HCT116 (cell line): ENCODE results near the gene KRTAP10-1. TPM values are rescaled to one million over a fixed set of nuclear protein-coding genes. Genes with fewer than 3 reads are reported as not detected.
A peak's percentile ranks its signal among the peaks of the same experiment; 100 is the strongest.
"Not testable (repeated sequence)": the region's sequence is repeated elsewhere in the genome, so short reads cannot be mapped to it uniquely, and the experiment has no call there.

Source experiments
- ATAC-seq: fragments of 200-7000 bp; cut with Tn5 transposase; 2 replicates; pipeline ENCODE4 v1.9.1; 2020; ENCODE audit warnings: mild to moderate bottlenecking, moderate library complexity
- BruUV-seq: library from RNA; stranded (reverse); fragments of 400-500 nt; replicated peaks from 2 replicates; lab custom pipeline; 2021; lab: Mats Ljungman, UMichigan
- CTCF ChIA-PET: fragments of 300-600 bp; sonication (Branson Sonifier 250); formaldehyde crosslinking; loops from one replicate; lab custom pipeline; 2021; ENCODE audit warnings: antibody characterized with exemption; lab: Charles Lee
- POLR2A ChIA-PET: fragments of 300-600, 350-600 bp; sonication (Branson Sonifier 250); formaldehyde crosslinking; loops from one replicate; lab custom pipeline; 2021; ENCODE audit warnings: antibody characterized with exemption; lab: Charles Lee
- RAD21 ChIA-PET, 2 experiments: fragments of 300-600 bp; sonication (Branson Sonifier 250); formaldehyde crosslinking; loops; one replicate each; lab custom pipeline; 2023; ENCODE audit warnings: low total read pairs in 2 of 2; ENCODE audit not compliant: uncharacterized antibody in 2 of 2, unreplicated experiment in 2 of 2, low non-redundant PET in 1 of 2; lab: Charles Lee
- DNase-seq: peaks from one replicate; pipeline ENCODE4 v3.0.0-alpha.2; 2010; ENCODE audit warnings: low read depth, low spot score
- H2AFZ ChIP-seq: fragments of 200-600 bp; shearing (Covaris generic), sonication (generic); 2 replicates; pipeline ENCODE4 v1.6.1; 2017; ENCODE audit warnings: low read depth, mixed run types, mixed read lengths, antibody characterized with exemption, low read length; ENCODE audit not compliant: poor library complexity, severe bottlenecking
- H3K27ac ChIP-seq: 2 replicates; pipeline ENCODE4 v1.5.1; 2012; ENCODE audit warnings: low read depth, low read length
- H3K27me3 ChIP-seq: fragments of 200-600 bp; sonication (generic); 2 replicates; pipeline ENCODE4 v1.6.1; 2016; ENCODE audit warnings: mixed run types, low read length, mixed read lengths; ENCODE audit not compliant: insufficient read depth
- H3K36me3 ChIP-seq, 2 experiments: fragments of 200-500 bp in 1 of 2; fragments of 200-600 bp in 1 of 2; sonication (Bioruptor generic) in 1 of 2; sonication (generic) in 1 of 2; 2 replicates each; pipeline versions ENCODE4 v1.5.1 to v1.6.1; 2014 to 2016; ENCODE audit warnings: low read length in 2 of 2, inconsistent platforms in 1 of 2, mixed read lengths in 1 of 2, mixed run types in 1 of 2; ENCODE audit not compliant: insufficient read depth in 2 of 2, control insufficient read depth in 1 of 2
- H3K4me1 ChIP-seq, 2 experiments: fragments of 200-600 bp in 1 of 2; sonication (generic) in 1 of 2; 2 replicates each; pipeline versions ENCODE4 v1.5.1 to v1.6.1; 2012 to 2017; ENCODE audit warnings: low read length in 2 of 2, inconsistent platforms in 1 of 2, mild to moderate bottlenecking in 1 of 2, mixed read lengths in 1 of 2, mixed run types in 1 of 2, moderate library complexity in 1 of 2; ENCODE audit not compliant: insufficient read depth in 2 of 2, control insufficient read depth in 1 of 2
- H3K4me2 ChIP-seq: fragments of 200-600 bp; sonication (generic); 2 replicates; pipeline ENCODE4 v1.6.1; 2017; ENCODE audit warnings: mixed run types, low read length, mixed read lengths
- H3K4me3 ChIP-seq, 2 experiments: fragments of 200-600 bp in 1 of 2; sonication (generic) in 1 of 2; replicated peaks in 1 of 2; 2 replicates each; pipeline ENCODE4 v1.5.1; 2011 to 2016; ENCODE audit warnings: low read length in 2 of 2, control low read depth in 1 of 2, low read depth in 1 of 2, mild to moderate bottlenecking in 1 of 2, mixed read lengths in 1 of 2, mixed run types in 1 of 2
- H3K79me2 ChIP-seq: fragments of 200-600 bp; sonication (generic); 2 replicates; pipeline ENCODE4 v1.6.1; 2017; ENCODE audit warnings: mild to moderate bottlenecking, mixed run types, low read length, moderate library complexity, mixed read lengths; ENCODE audit not compliant: insufficient read depth
- H3K9ac ChIP-seq: fragments of 200-600 bp; sonication (generic); 2 replicates; pipeline ENCODE4 v1.6.1; 2016; ENCODE audit warnings: low read length, mixed read lengths
- H3K9me2 ChIP-seq: fragments of 200-600 bp; sonication (generic), shearing (Covaris generic); 2 replicates; pipeline ENCODE4 v1.6.1; 2017; ENCODE audit warnings: mixed run types, mild to moderate bottlenecking, moderate library complexity; ENCODE audit not compliant: insufficient read depth
- H3K9me3 ChIP-seq, 2 experiments: fragments of 200-500 bp in 1 of 2; fragments of 200-600 bp in 1 of 2; sonication (Bioruptor generic) in 1 of 2; sonication (generic) in 1 of 2; 2 replicates each; pipeline ENCODE4 v1.6.1; 2014 to 2017; ENCODE audit warnings: low read length in 2 of 2, mixed read lengths in 2 of 2, inconsistent platforms in 1 of 2, low read depth in 1 of 2, mild to moderate bottlenecking in 1 of 2, mixed run types in 1 of 2, moderate library complexity in 1 of 2; ENCODE audit not compliant: control insufficient read depth in 1 of 2, insufficient read depth in 1 of 2
- H4K20me1 ChIP-seq: fragments of 200-600 bp; sonication (generic), shearing (Covaris generic); 2 replicates; pipeline ENCODE4 v1.6.1; 2017; ENCODE audit warnings: mixed run types, mild to moderate bottlenecking, moderate library complexity; ENCODE audit not compliant: insufficient read depth
- ATF3 ChIP-seq: IDR thresholded peaks from 2 replicates; pipeline ENCODE4 v1.6.1; 2012
- CBX3 ChIP-seq: IDR thresholded peaks from 2 replicates; pipeline ENCODE4 v1.6.1; 2012; ENCODE audit warnings: low read depth
- ELF1 ChIP-seq: IDR thresholded peaks from 2 replicates; pipeline ENCODE4 v1.6.1; 2012; ENCODE audit warnings: low read depth, borderline replicate concordance
- EZH2 ChIP-seq: fragments of 200-600 bp; sonication (generic); IDR thresholded peaks from 2 replicates; pipeline ENCODE4 v1.6.1; 2017; ENCODE audit warnings: antibody characterized with exemption, mixed run types
- MAX ChIP-seq: IDR thresholded peaks from 2 replicates; pipeline ENCODE4 v1.6.1; 2012
- POLR2A ChIP-seq: IDR thresholded peaks from 2 replicates; pipeline ENCODE4 v1.7.0; 2011; ENCODE audit warnings: borderline replicate concordance; ENCODE audit not compliant: insufficient read depth, insufficient read length; ENCODE audit errors: extremely low read depth
- SP1 ChIP-seq: IDR thresholded peaks from 2 replicates; pipeline ENCODE4 v1.6.1; 2012; ENCODE audit warnings: low read depth
- SRF ChIP-seq: IDR thresholded peaks from 2 replicates; pipeline ENCODE4 v1.6.1; 2012; ENCODE audit warnings: low read depth
- YY1 ChIP-seq: IDR thresholded peaks from 2 replicates; pipeline ENCODE4 v1.6.1; 2011; ENCODE audit warnings: low read length, low read depth, moderate library complexity, mild to moderate bottlenecking; ENCODE audit not compliant: insufficient replicate concordance; ENCODE audit errors: extremely low read depth
- ZBTB33 ChIP-seq: IDR thresholded peaks from 2 replicates; pipeline ENCODE4 v1.6.1; 2011; ENCODE audit warnings: mild to moderate bottlenecking, low read length, moderate library complexity; ENCODE audit not compliant: insufficient replicate concordance; ENCODE audit errors: extremely low read depth
- ZFX ChIP-seq: fragments of 450-650 bp; IDR thresholded peaks from 2 replicates; pipeline ENCODE4 v1.6.1; 2017
- intact Hi-C: fragments of 100-400 bp; cut with micrococcal nuclease; formaldehyde crosslinking; loops from 2 replicates; pipeline ENCODE4 v1.10.0; 2022
- total RNA-seq: library from RNA; stranded (reverse); gene quantifications from one replicate; pipeline ENCODE4 v1.2.1, GENCODE V29; 2021; ENCODE audit not compliant: unreplicated experiment

The KRTAP10-1 gene
- total RNA-seq, 1 experiment from 2014 or later, result not detected

GRCh38 chr21:44550807-44551206, 10.8 kb upstream of the KRTAP10-1 start:
- no TSS peak for BruUV-seq
- no peaks in the 10 kb centered on the region for H3K27me3 ChIP-seq
- TF ChIP-seq CBX3 (no peak), EZH2 (no peak), YY1 (no peak), ZFX (no peak), SRF (no peak), ATF3 (no peak), SP1 (no peak), MAX (no peak), ELF1 (no peak), POLR2A (no peak), ZBTB33 (no peak)
- TF ChIP-seq, all 23 proteins: peak for 0
- ChIA-PET POLR2A (no interaction called here), RAD21 (no interaction called here), CTCF (no interaction called here)
- Histone ChIP-seq H3K27ac (no peak overlapping the region), H3K4me3 (no peak overlapping the region), H2AFZ (no peak overlapping the region), H3K36me3 (no peaks in the 10 kb centered on the region), H3K9me2 (no peaks in the 10 kb centered on the region), H4K20me1 (no peaks in the 10 kb centered on the region), H3K79me2 (no peaks in the 10 kb centered on the region), H3K9ac (no peak overlapping the region), H3K4me2 (no peak overlapping the region), H3K4me1 (no peaks in the 10 kb centered on the region), H3K9me3 (peaks cover 0 to 7% of the 10 kb centered on the region in 2 experiments; a peak in 2 of 4 replicates)
- no peak for DNase-seq
- ATAC-seq, result no peak
- intact Hi-C loops, result no loop called here

GRCh38 chr21:44550285-44550684, 10.3 kb upstream of the KRTAP10-1 start:
- H3K79me2 ChIP-seq, H3K27ac ChIP-seq, H3K4me1 ChIP-seq, H3K36me3 ChIP-seq, H2AFZ ChIP-seq, BruUV-seq, H3K9ac ChIP-seq, POLR2A ChIA-PET, H3K4me3 ChIP-seq, DNase-seq, H3K27me3 ChIP-seq, H4K20me1 ChIP-seq, CTCF ChIA-PET, H3K9me2 ChIP-seq, RAD21 ChIA-PET, H3K4me2 ChIP-seq, intact Hi-C loops, H3K9me3 ChIP-seq: not testable (repeated sequence)
- peak; percentile 16; the same call in 1 of the 2 replicates for ATAC-seq
